Renal cortical epithelial cell (primary cell): ENCODE measurements around the gene DLEC1. TPM values are rescaled to one million over a fixed set of nuclear protein-coding genes. Genes with fewer than 3 reads are reported as not detected.
A peak's percentile ranks its signal among the peaks of the same experiment; 100 is the strongest.
"Not testable (repeated sequence)": the region's sequence is repeated elsewhere in the genome, so short reads cannot be mapped to it uniquely, and the experiment has no call there.

Experiments used
- DNase-seq: peaks from one replicate; pipeline ENCODE4 v3.0.0-alpha.2; 2011; ENCODE audit warnings: low read depth
- total RNA-seq: library from RNA; depleted of rRNA; stranded (reverse); fragments of >200 nt; gene quantifications from 2 replicates; pipeline ENCODE4 v1.2.3, GENCODE V29; 2014

Gene DLEC1
- total RNA-seq, 1 donor from 2014 or later = 0.20 TPM

DNA sequence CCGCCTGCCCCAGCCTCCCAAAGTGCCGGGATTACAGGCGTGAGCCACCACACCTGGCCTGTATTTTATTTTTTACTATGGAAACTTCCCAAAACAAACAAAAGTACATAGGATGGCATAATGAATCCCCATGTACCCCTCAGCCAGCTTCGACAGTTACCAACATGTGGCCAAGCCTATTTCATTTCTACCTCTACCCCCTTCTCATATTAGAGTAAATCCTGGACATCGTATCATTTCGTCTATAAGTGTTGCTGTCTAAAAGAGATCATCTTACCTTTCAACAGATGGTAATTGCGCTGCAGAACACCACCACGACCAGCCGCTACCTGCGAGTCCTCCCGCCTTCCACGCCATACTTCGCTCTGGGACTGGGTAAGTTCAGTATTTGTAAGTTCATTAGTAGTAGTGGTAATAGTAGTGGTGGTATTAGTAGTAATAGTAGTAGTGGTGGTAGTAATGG, 44.9 kb downstream of the DLEC1 start:
- no peak for DNase-seq

DNA sequence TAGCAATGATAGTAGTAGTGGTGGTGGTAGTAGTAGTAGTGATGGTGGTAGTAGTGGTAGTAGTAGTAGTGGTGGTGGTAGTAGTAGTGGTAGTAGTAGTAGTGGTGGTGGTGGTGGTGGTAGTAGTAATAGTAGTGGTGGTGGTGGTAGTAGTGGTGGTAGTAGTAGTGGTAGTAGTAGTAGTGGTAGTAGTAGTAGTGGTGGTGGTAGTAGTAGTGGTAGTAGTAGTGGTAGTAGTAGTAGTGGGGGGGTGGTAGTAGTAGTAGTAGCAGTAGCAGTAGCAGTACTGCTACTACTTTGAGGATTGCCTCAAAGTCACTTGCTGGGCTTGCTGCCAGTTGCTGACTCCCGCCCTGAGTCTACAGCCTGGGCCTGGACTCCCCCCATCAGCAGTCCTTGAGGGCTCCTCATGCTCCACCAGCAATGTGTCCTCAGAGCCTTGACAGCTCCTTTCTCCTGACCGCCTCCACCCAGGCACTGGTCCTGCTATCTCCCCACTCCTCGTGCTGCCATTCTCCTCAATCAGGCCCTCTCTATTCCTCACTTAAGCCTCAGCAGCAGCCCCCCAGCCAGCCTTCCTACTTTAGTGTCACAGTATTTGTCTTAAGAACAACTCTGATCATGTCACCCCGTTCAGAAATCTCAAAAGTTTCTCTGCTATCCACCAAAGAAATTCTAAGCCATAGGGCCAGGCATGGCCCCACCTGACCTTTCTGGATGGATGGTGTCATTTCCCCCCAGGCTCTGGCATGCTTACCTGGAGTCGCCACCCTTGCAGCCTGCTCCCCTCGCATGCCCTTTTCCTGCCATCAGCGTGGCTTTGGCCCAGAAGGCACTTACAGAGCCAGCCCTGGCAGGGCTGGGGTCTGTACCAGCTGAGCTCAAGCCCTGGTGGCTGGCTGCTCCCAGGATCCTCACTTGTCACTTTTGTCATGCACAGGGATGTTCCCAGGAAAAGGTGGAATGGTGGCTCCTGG, 45.6 kb downstream of the DLEC1 start:
- peak; percentile 8 for DNase-seq

DNA sequence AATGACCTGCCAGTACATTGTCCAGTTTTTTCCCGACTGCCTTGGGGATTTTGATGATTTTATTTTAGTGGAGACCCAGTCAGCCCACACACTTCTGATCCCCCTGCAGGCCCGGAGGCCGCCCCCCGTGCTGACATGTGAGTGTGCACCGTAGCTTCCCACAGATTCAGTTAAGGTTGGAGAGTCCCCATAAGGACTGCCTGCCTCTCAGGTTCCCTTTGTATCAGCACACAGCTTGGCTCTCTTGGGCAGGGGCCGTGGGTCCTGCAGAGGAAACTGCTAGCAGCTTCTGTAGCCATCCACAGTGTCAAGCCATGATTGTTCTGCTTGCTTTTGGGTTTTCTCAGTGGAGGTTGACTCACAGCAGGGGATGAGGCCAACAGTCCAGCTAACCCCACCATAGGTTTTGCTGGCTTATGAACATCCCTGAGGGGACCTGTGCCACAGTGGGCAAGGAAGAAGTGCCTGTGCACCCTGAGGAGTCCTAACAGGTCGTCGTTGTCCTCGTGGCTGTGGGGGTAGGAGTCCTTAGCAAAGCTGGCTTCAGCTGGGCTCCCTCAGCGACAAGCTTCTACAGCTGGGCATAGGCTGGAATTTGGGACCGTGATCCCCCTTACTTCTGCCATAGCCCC, 46.4 kb downstream of the DLEC1 start:
- no peak for DNase-seq

DNA sequence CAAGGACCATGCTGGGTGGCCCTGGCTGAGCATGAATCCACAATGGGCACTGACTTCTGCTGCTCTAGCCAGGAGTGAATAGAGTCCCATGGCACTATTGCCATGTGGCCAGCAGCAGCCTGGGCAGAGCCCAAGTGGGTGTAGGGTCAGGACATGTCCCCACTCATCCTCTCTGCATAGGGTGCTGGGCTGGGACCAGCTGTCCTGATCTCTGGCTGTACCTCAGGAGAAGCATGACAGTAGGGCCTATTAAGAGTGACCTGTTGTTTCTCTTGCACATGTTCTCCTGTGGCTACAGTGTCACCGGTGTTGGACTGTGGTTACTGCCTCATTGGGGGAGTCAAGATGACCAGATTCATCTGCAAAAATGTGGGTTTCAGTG, 46.9 kb downstream of the DLEC1 start:
- no peak for DNase-seq

DNA sequence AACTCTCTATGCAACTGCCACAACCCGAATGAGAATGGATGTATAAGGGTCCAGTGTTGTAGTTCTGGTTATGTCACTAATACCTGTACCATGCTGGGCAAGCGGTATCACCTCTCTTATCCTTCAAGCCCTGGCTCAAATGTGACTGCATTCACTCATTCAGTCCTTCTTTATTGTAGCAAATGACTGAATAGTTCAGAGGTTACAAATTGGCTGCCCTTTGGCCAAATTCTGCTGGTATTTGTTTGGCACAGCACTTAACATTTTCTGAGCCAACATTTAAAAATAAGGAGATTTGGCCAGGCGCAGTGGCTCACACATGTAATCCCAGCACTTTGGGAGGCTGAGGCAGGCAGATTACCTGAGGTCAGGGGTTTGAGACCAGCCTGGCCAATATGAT, 47.5 kb downstream of the DLEC1 start:
- DNase-seq = no peak

DNA sequence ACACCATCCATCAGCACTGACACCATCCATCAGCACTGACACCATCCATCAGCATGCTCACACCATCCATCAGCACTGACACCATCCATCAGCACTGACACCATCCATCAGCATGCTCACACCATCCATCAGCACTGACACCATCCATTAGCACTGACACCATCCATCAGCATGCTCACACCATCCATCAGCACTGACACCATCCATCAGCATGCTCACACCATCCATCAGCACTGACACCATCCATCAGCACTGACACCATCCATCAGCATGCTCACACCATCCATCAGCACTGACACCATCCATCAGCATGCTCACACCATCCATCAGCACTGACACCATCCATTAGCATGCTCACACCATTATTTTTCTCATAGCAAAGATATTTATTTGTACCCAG, 48.3 kb downstream of the DLEC1 start:
- DNase-seq = not testable (repeated sequence)

DNA sequence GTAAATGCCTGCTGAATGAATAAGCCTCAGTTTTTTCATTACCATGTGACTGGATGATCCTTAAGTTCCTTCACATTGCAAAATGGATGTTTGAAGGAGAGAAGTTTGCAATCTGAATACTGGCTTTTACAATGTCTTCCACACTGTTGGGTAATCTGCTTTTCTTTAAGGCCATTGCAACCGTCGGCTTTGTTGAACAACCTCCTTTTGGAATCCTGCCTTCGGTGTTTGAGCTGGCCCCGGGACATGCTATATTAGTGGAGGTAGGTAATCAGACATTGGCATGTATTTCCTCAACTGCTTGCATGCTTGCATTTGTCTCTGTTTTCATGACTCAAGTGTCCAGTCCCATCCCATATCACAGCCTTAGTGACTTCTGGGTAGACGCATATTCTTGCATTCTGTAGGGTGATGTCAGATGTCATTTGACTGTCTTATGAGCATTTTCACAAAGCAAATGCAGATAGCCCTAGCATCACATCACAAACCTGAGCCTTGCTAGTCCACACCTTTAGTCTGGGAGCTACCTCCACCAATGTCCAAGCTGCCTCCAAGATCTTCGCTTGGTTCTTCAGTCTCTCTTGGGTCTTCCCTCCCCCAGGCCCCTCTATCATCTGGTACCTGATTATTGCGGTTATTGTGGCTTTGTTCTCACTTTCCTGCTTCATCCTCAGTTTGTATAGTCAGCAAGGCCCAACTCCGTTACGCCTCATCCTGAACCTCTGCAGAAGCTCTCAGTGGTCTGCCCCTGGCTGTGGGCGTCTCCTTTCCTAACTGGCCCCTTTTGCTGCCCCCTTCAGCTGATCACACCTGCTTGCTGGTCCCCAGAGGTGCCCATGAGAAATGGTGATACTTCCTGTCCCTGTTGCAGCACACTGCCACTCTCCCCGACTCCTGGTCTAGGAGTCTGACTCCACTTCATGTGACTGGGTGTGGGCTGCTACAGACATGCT, 49.4 kb downstream of the DLEC1 start:
- no peak for DNase-seq

DNA sequence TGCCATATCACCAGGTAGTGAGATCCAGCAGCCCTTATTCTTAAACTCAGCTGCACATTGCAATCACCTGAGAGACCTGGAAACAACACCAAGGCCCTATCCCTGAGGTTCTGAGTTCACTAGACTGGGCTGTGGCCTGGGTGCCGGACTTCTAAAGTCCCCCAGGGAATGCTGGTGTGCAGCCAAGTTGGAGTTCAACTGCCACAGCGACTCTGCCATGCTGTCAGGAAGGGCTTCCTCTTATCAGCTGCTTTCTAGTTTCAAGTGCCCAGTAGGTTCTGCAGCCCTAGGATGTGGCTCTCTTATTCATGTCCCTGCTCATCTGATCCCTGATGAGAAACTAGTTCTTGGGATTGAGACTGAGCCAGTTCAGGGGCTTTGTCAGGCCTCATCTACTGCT, 50.2 kb downstream of the DLEC1 start:
- DNase-seq = no peak

DNA sequence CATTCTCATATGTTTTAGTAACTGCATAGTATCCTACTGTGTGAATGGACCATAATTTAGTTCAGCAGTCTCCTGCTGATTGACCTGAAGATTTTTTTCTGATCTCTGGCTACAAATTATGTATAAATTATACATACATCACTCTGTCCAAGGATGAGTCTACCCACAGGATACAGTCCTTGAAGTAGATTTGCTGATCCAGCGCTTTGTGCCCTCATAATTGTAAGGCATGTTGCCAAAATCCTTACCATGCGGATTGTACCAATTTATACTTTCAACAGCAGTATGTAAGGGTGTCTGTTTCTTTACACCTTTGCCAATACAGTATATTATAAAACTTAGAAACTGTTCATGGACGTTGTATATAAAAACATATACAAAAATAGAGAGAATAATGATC, 51.4 kb downstream of the DLEC1 start:
- no peak for DNase-seq

DNA sequence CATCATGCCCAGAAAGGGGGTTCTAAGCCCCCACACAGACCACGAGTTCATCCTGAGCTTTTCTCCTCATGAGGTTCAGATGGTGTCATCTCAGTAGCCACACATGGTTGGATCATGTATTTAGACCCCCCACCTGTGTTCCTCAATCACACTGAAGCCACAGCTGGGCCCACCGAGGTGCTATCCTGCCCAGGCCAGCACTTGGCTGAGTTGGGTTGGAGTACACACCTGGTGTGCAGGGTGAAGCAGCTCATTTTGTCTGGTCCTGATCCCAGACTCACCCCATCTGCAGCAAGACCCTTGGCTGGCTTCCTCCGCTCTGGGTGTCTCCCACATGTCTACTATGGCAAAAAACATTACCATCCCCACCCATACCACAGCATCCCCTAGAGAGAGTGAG, 56.0 kb downstream of the DLEC1 start:
- no peak for DNase-seq

DNA sequence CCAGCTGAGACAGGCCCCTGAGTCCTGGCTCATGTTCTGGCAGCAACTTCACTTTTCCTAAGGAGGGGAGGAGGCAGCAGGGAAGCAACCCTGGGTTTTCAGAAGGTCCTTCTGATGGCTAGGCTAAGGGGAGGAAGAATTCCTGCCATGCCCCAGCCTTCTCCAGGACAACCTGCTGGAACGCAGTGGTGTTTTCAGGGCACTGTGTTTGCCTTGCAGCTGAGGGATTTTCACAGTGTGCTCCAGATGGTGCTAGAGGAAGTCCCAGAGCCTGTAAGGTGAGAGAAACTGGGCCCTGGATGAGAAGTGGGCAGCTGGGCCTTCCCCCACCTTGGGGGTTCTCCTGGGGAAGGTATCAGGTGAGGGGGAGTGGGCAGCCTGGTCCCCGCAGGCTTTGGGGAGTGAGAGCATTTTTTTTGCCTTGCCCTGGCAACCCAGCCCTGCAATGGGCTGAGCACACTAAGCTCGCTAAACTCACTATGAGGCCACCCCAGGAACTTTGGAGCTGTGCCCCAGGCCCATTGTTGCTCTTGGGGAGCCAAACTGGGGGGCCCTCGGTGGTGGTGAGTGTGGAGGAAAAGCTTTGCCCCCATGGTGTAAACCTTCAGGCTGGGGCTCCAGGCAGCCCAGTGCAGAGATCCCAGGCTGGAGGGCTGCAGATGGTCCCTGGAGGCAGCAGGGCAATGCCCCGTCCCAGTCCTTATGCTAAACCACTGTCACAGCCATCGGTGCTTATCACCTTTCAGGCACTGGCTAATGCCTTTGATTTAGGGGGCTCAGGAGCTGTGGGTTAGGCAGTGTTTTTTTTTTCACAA, 56.9 kb downstream of the DLEC1 start:
- no peak for DNase-seq

DNA sequence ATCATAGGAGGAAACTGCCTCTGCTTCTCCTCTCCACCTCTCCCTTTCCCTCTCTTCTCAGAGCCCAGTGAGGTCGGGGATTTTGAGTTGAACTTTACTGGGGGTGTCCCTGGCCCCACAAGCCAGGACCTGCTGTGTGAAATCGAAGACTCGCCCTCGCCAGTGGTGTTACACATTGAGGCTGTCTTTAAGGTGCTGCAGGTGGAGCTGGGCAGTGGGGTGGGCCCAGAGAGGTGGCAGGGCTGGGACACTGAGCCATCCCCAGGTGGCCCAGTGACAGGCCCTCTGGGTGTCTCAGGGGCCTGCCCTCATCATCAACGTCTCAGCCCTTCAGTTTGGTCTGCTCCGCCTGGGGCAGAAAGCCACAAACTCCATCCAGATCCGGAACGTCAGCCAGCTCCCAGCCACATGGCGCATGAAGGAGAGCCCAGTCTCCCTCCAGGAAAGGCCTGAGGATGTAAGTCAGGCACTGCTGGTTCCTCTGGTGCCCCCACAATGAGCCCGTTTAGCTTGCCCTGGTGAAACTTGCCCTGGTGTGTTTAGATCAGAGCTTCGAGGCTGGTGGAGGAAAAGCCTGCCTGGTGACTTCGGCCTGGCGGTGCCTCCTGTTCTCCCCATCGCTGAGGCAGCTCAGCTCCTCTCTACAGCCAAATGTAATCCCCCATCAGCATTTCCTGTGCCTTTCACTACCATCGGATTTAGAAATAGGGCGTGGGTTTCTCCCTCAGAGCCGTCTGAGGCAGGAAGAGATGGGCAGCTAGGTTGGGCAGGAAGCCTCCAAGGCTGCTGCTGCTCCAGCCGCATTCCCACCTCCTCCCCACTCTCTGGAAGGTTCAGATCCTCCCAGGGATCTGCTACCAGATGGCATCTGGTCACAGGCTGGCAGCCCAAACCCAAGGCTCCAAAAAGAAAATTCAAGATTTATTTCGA, 58.7 kb downstream of the DLEC1 start:
- no peak for DNase-seq

DNA sequence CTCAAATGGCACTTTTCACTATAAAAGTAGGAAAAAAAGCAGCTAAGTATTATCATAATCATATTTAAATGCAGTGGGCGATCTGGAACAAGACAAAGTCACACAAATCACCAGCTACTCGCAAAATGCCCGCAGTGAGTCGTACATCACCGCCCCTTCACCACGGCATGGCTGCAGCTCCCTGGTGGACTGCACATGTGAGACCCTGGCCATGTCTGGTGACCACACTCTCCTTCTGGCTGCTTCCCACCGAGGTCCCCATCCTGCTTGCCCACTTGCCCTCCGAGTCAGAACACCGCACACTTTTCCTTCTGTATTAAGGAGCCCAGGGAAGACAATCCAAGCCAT, 59.3 kb downstream of the DLEC1 start:
- DNase-seq = no peak

DNA sequence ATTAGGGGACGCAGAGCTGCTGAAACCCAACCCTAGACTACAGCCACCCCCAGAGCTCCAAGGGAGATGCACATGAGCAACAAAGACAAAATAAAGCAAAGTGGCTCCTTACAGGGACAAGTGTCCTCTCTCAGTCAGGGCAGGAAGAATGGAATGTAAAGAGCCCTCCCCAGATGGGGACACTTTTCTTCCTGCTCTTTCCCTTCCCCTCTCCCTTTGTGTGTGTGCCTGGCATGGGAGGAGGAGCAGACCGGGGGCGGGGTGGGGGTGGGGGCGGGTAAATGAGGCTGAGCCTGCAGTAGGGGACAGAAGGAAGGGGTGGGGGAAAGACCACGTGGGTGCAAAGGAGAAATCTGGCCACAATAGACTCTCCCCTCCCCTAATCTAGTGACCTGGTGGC, 60.5 kb downstream of the DLEC1 start:
- DNase-seq = no peak

DNA sequence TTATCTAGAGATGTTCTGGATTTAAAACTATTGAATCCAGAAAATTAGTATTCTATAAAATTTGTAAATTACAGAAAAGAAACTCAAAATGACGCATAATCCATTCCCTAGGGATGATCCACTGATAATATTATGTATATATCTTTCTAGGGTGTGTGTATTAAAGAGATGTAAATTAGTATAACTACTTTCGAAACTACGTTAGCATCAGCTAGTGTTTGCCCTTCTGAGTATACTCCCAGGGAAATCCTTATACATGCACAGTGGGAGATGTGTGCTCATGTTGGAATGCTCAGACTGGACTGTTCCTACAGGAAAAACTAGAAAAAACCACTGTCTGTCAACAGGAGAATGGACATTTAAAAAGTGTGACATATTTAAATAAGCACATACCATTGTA, 61.5 kb downstream of the DLEC1 start:
- DNase-seq = no peak

DNA sequence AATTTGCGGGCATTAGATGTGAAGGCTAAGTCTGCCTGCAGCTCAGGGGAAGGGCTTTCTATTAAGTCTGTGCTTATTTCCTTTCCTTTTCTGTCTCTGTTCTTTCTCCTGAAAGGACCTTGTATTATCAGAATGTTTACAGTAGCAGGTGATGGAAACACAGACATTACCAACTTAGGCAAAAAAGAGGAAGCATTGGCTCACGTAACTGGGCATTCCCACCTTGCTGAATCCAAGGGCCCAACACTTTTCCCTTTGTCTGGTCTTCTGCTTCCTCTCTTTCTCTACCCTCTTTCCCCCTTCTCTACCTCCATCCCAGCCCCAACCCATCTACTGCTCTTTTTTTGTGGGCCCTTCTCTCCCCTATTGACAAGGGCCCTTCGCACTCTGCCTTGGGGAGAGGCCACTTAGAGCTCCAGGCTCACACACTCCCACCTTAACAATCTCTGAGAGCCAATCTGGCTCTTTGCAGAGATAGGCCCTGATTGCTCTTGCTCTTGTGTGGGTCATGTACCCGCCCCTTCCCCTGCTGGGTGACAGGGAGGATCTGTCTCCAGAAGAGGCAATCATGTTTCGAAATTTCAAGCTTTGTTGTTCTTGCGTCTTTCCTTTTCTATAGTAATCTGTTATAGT, 62.9 kb downstream of the DLEC1 start:
- DNase-seq = no peak

DNA sequence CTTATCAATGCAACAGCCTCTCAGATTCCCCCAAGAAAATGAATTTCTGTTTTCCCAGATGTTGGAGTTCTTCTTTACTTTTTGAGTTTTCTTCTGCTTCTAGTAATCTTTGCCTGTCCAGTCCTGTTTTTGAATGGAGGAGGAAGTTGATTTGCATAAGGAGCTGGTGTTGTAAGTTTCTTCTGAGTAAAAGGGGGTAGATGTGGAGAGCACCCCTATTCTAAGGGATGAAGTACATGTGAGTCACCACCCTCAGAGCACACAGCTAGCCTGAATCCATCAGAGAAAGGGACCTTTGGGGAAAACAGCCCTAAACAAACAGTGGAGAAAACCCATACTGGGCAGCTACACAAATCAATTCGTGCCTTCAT, 63.4 kb downstream of the DLEC1 start:
- no peak for DNase-seq

DNA sequence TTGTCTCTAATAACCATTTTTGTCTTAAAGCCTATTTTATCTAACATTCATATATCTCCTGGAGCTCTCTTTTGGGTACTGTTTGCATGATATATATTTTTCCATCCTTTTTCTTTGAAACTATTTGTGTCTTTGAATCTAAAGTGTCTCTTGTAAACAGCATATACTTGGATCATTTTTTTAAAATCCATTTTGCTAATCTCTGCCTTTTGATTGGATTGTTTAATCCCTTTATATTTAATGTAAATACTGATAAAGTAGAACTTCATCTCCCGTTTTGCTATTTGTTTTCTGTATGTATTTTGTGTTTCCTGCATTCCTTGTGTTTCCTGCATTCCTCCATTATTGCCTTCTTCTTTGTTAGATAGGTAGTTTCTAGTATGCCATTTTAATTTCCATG, 66.5 kb downstream of the DLEC1 start:
- no peak for DNase-seq

DNA sequence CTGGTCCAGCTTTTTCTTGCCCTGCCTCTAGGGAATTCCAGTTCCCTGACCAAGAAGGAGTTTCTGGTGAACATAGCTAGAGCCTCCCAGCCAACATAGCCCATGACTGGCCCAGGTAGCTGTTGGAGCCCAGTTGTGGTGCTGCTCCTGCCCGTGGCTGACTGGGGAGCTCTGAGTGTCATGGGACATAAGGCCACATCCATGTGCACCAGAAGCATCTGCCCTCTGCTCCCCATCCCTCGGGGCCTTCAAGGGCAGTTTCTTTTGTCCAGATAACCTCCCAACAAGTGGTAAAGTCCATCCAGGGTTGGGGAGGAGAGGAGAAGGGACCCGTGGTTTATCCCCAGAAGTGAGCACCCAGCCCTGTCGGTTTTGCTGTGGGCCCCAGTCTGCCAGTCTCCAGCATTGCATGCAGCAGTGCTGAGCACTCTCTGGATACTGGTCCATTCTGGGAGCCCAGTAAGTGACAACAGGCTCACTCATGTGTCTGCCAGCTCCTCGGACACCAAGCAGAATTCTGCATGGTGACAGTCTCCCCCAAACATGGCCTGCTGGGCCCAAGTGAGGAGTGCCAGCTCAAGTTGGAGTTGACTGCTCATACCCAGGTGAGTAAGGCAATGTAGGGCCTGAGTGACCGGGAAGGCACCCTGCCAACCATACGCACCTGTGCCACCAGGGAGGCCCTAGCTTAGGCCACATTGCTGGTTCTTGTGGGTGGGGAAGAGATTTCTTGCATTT, 69.1 kb downstream of the DLEC1 start:
- no peak for DNase-seq
